Breast epithelium (tissue), 3 donors: ENCODE data around the gene CTIF.

Experiments
- POLR2A ChIP-seq: fragments of 450-650 bp; IDR thresholded peaks from one replicate; pipeline ENCODE4 v1.6.1; 2016; ENCODE audit warnings: antibody characterized with exemption, mild to moderate bottlenecking, moderate library complexity
- POLR2AphosphoS5 ChIP-seq, 3 donors: sonication (generic); formaldehyde crosslinking; IDR thresholded peaks; one replicate each; pipeline ENCODE4 v1.6.1; 2017; ENCODE audit warnings: antibody characterized with exemption in 3 of 3
- TF ChIP-seq, protein P1 (sequence below), 3 donors: fragments of 450-650 bp; IDR thresholded peaks; one replicate each; pipeline ENCODE4 v1.5.1; 2016 to 2017; ENCODE audit warnings: antibody characterized with exemption in 3 of 3, mild to moderate bottlenecking in 3 of 3, moderate library complexity in 3 of 3

DNA sequence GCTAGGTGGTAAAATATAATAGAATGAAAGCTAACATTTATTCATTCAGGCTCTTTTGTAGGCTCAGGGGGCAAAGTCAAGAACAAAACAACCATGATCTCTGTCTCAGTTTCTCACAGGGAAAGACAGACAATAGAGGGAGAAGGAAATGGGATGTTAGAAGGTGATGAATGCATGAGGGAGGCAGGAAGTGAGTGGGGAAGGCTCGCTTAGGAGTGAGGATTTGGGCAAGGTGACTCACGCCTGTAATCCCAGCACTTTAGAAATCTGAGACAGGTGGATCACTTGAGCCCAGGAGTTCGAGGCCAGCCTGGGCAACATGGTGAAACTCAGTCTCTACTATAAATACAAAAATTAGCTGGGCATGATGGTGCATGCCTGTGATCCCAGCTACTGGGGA is 88.4 kb downstream of the CTIF start:
- TF ChIP-seq, protein P1, sequence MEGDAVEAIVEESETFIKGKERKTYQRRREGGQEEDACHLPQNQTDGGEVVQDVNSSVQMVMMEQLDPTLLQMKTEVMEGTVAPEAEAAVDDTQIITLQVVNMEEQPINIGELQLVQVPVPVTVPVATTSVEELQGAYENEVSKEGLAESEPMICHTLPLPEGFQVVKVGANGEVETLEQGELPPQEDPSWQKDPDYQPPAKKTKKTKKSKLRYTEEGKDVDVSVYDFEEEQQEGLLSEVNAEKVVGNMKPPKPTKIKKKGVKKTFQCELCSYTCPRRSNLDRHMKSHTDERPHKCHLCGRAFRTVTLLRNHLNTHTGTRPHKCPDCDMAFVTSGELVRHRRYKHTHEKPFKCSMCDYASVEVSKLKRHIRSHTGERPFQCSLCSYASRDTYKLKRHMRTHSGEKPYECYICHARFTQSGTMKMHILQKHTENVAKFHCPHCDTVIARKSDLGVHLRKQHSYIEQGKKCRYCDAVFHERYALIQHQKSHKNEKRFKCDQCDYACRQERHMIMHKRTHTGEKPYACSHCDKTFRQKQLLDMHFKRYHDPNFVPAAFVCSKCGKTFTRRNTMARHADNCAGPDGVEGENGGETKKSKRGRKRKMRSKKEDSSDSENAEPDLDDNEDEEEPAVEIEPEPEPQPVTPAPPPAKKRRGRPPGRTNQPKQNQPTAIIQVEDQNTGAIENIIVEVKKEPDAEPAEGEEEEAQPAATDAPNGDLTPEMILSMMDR (IDR thresholded peaks at IDR 0.05): no peak
- TF ChIP-seq POLR2A (no peak), POLR2AphosphoS5 (IDR thresholded peaks at IDR 0.05) (no peak)
